Measurements from ENCODE around the gene NR2C2. TPM values are rescaled to one million over a fixed set of nuclear protein-coding genes. Genes with fewer than 3 reads are reported as not detected.

NR2C2 gene
- total and polyA plus RNA-seq, 9 of the 15 experiments (the other 6 are each of a cell fraction or from before 2014, with no cell fraction given): 6.1 to 33.0 (median 14.6) TPM

- in situ Hi-C loops (cut with MboI): no loop called here
- no peaks in the 10 kb centered on the region for H3K4me1 ChIP-seq (replicated peaks in 1 of 2; ENCODE audit: control insufficient read depth in 2 of 2, insufficient read depth in 2 of 2, low read length in 2 of 2)
- intact Hi-C loops (cut with micrococcal nuclease): no loop called here
- H3K4me3 ChIP-seq: no peak overlapping the region
- H3K9me3 ChIP-seq (replicated peaks; ENCODE audit: control insufficient read depth, insufficient read depth, low read depth, low read length): no peaks in the 10 kb centered on the region
- FAIRE-seq (no peak), ATAC-seq (no peak), DNase-seq (ENCODE audit: extremely low read depth in 1 of 4, low spot score in 3 of 4) (no peak)
- WGBS (ENCODE audit: insufficient coverage, low coverage, missing lambda C conversion rate): 98% methylated on average over 2 of the region's 2 CpGs
- no peak overlapping the region for H2AFZ ChIP-seq (ENCODE audit: low read depth, low read length)
- H4K20me1 ChIP-seq (replicated peaks; ENCODE audit: control insufficient read depth, insufficient read depth, low read length): no peaks in the 10 kb centered on the region
- no TSS peak for BruUV-seq (replicated peaks)
- H3K4me2 ChIP-seq (ENCODE audit: insufficient read depth, low read length): no peak overlapping the region
- no peaks in the 10 kb centered on the region for H3K27me3 ChIP-seq (ENCODE audit: control insufficient read depth in 2 of 2, insufficient read depth in 2 of 2, low read length in 2 of 2)
- no peak overlapping the region for H3K27ac ChIP-seq (ENCODE audit: extremely low read depth, low read depth, low read length)
- H3K36me3 ChIP-seq (ENCODE audit: control insufficient read depth, insufficient read depth, low read length): peaks cover 86% of the 10 kb centered on the region
- ChIA-PET CTCF (ENCODE audit: low intra/inter-chr PET ratio) (no interaction called here), POLR2A (no interaction called here)
- H3K9me1 ChIP-seq (ENCODE audit: control insufficient read depth, insufficient read depth, low read length): no peaks in the 10 kb centered on the region
- H3K9ac ChIP-seq (ENCODE audit: insufficient read depth in 1 of 2, low read depth in 2 of 2, low read length in 2 of 2): no peak overlapping the region
- H3K79me2 ChIP-seq (ENCODE audit: control insufficient read depth, insufficient read depth, low read length): no peaks in the 10 kb centered on the region
- TF ChIP-seq TAF7 (tag; IDR thresholded peaks at IDR 0.05) (no peak), VEZF1 (CRISPR knock-in tag; IDR thresholded peaks at IDR 0.05) (no peak), ETV5 (CRISPR knock-in tag; IDR thresholded peaks at IDR 0.05; ENCODE audit: low read depth) (no peak), AFF4 (CRISPR knock-in tag; IDR thresholded peaks at IDR 0.05) (no peak), PRMT5 (CRISPR knock-in tag; IDR thresholded peaks at IDR 0.05) (no peak), ELF4 (CRISPR knock-in tag; IDR thresholded peaks at IDR 0.05) (no peak), DMBX1 (CRISPR knock-in tag; IDR thresholded peaks at IDR 0.05; ENCODE audit: borderline replicate concordance) (no peak), ZNF23 (CRISPR knock-in tag; IDR thresholded peaks at IDR 0.05) (no peak), NR2C2 (CRISPR knock-in tag; IDR thresholded peaks at IDR 0.05) (no peak), NR2C2 (tag; IDR thresholded peaks at IDR 0.05) (no peak), ZNF197 (CRISPR knock-in tag; IDR thresholded peaks at IDR 0.05; ENCODE audit: low read depth) (no peak), ZNF316 (IDR thresholded peaks at IDR 0.05) (no peak)
- TF ChIP-seq, protein P1, sequence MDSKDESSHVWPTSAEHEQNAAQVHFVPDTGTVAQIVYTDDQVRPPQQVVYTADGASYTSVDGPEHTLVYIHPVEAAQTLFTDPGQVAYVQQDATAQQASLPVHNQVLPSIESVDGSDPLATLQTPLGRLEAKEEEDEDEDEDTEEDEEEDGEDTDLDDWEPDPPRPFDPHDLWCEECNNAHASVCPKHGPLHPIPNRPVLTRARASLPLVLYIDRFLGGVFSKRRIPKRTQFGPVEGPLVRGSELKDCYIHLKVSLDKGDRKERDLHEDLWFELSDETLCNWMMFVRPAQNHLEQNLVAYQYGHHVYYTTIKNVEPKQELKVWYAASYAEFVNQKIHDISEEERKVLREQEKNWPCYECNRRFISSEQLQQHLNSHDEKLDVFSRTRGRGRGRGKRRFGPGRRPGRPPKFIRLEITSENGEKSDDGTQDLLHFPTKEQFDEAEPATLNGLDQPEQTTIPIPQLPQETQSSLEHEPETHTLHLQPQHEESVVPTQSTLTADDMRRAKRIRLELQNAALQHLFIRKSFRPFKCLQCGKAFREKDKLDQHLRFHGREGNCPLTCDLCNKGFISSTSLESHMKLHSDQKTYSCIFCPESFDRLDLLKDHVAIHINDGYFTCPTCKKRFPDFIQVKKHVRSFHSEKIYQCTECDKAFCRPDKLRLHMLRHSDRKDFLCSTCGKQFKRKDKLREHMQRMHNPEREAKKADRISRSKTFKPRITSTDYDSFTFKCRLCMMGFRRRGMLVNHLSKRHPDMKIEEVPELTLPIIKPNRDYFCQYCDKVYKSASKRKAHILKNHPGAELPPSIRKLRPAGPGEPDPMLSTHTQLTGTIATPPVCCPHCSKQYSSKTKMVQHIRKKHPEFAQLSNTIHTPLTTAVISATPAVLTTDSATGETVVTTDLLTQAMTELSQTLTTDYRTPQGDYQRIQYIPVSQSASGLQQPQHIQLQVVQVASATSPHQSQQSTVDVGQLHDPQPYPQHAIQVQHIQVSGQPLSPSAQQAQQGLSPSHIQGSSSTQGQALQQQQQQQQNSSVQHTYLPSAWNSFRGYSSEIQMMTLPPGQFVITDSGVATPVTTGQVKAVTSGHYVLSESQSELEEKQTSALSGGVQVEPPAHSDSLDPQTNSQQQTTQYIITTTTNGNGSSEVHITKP (IDR thresholded peaks at IDR 0.05; ENCODE audit: partially characterized antibody): no peak
- TF ChIP-seq, protein P2, sequence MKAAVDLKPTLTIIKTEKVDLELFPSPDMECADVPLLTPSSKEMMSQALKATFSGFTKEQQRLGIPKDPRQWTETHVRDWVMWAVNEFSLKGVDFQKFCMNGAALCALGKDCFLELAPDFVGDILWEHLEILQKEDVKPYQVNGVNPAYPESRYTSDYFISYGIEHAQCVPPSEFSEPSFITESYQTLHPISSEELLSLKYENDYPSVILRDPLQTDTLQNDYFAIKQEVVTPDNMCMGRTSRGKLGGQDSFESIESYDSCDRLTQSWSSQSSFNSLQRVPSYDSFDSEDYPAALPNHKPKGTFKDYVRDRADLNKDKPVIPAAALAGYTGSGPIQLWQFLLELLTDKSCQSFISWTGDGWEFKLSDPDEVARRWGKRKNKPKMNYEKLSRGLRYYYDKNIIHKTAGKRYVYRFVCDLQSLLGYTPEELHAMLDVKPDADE (conservative IDR thresholded peaks at IDR 0.05; ENCODE audit: control insufficient read depth, low read depth, low read length): no peak
Observed at GRCh38 chr3:15086699-15087098, 139.3 kb downstream of the NR2C2 start.
